ENCODE measurements around the gene PRELID1. TPM values are rescaled to one million over a fixed set of nuclear protein-coding genes. Genes with fewer than 3 reads are reported as not detected.
A peak's percentile ranks its signal among the peaks of the same experiment; 100 is the strongest.
"Not testable (repeated sequence)": the region's sequence is repeated elsewhere in the genome, so short reads cannot be mapped to it uniquely, and the experiment has no call there.

PRELID1 gene
- total RNA-seq, result 100 to 1,000 TPM in 2 of 6 experiments, 10 to 100 TPM in 4; 64.1 to 116 (median 84.4) TPM
- long read RNA-seq, transcript PRELID1-201 (5 exons, 1,261 nt), result major isoform, 72 of 73 reads
- long read RNA-seq, partial matches to known transcripts, result 1 of 73 reads
- long read RNA-seq, other reads (novel, unspliced or antisense), result 0 of 73 reads

- peak in 3 of 4 donors; percentile 22 to 44 (median 34) for TF ChIP-seq CTCF (IDR thresholded peaks at IDR 0.05)
- TF ChIP-seq POLR2A (IDR thresholded peaks at IDR 0.05), result peak; percentile 75
- WGBS (ENCODE audit: insufficient coverage, low coverage, low lambda C conversion rate, missing lambda C conversion rate), result 1% methylated on average over 20 of the region's 100 CpGs
- peak within 1 kb of the TSS; percentile 76 to 98 (median 84) for H3K27ac ChIP-seq
- intact Hi-C loops (cut with DNase I), result no loop called here
- peak within 1 kb of the TSS; percentile 74 to 96 (median 86) for H3K4me3 ChIP-seq
- H3K27me3 ChIP-seq, result no peaks in the 10 kb centered on the region
- H3K36me3 ChIP-seq, result peaks cover 0 to 25% (median 4%) of the 10 kb centered on the region in 4 donors
- H3K9me3 ChIP-seq, result no peaks in the 10 kb centered on the region
- DNase-seq (peak; percentile 92 to 93 (median 92)), ATAC-seq (peak; percentile 59 to 80 (median 78))
- H3K4me1 ChIP-seq, result peaks cover 0 to 37% (median 15%) of the 10 kb centered on the region in 4 donors
Measured at GRCh38 chr5:177303121-177303924, at the start of gene PRELID1, which contains the start of gene RAB24. Gene PRELID1, plus strand, starts transcription at chr5:177303799. Its CDS starts 187 bp downstream, at chr5:177303986. Gene RAB24, minus strand, starts transcription at chr5:177303719. Its CDS starts 431 bp downstream, at chr5:177303288.

- intact Hi-C loops (cut with DNase I), result no loop called here
- WGBS (ENCODE audit: insufficient coverage, low coverage, low lambda C conversion rate, missing lambda C conversion rate), result 43% methylated on average over 4 of the region's 5 CpGs
- Histone ChIP-seq H3K27ac (no peak overlapping the region), H3K9me3 (no peaks in the 10 kb centered on the region), H3K36me3 (peaks cover 0 to 84% (median 23%) of the 10 kb centered on the region in 4 donors), H3K27me3 (no peaks in the 10 kb centered on the region), H3K4me3 (no peak overlapping the region), H3K4me1 (peaks cover 0 to 3% (median 0%) of the 10 kb centered on the region in 4 donors)
- TF ChIP-seq CTCF (IDR thresholded peaks at IDR 0.05) (no peak), POLR2A (IDR thresholded peaks at IDR 0.05) (no peak)
- DNase-seq (no peak), ATAC-seq (no peak)
Measured at GRCh38 chr5:177256296-177256695, 47.3 kb upstream of the PRELID1 start.

- 82% methylated on average over 5 of the region's 7 CpGs for WGBS (ENCODE audit: insufficient coverage, low coverage, low lambda C conversion rate, missing lambda C conversion rate)
- DNase-seq; intact Hi-C loops (cut with DNase I); H3K4me3 ChIP-seq; H3K27me3 ChIP-seq; H3K9me3 ChIP-seq; ATAC-seq; H3K27ac ChIP-seq: not testable (repeated sequence)
- Histone ChIP-seq H3K4me1 (peaks cover 0 to 10% (median 0%) of the 10 kb centered on the region in 4 donors), H3K36me3 (peaks cover 0 to 76% (median 18%) of the 10 kb centered on the region in 4 donors)
Measured at GRCh38 chr5:177258711-177259110, 44.9 kb upstream of the PRELID1 start.

GRCh38 chr5:177260961-177261360 is 42.6 kb upstream of the PRELID1 start:
- ATAC-seq (no peak), DNase-seq (no peak)
- H3K27me3 ChIP-seq, result no peaks in the 10 kb centered on the region
- H3K36me3 ChIP-seq, result peaks cover 0 to 63% (median 19%) of the 10 kb centered on the region in 4 donors
- no peak overlapping the region for H3K4me3 ChIP-seq
- H3K9me3 ChIP-seq, result no peaks in the 10 kb centered on the region
- intact Hi-C loops (cut with DNase I), result no loop called here
- TF ChIP-seq CTCF (IDR thresholded peaks at IDR 0.05) (no peak), POLR2A (IDR thresholded peaks at IDR 0.05) (no peak)
- H3K27ac ChIP-seq, result no peak overlapping the region
- WGBS (ENCODE audit: insufficient coverage, low coverage, low lambda C conversion rate, missing lambda C conversion rate), result 99% methylated on average over 5 of the region's 7 CpGs
- peaks cover 0 to 10% (median 0%) of the 10 kb centered on the region in 4 donors for H3K4me1 ChIP-seq

- TF ChIP-seq CTCF (IDR thresholded peaks at IDR 0.05) (no peak), POLR2A (IDR thresholded peaks at IDR 0.05) (no peak)
- H3K4me1 ChIP-seq, result peaks cover 0 to 10% (median 0%) of the 10 kb centered on the region in 4 donors
- no peak overlapping the region for H3K4me3 ChIP-seq
- DNase-seq, result no peak
- intact Hi-C loops (cut with DNase I), result no loop called here
- no peaks in the 10 kb centered on the region for H3K27me3 ChIP-seq
- peaks cover 0 to 63% (median 19%) of the 10 kb centered on the region in 4 donors for H3K36me3 ChIP-seq
- WGBS (ENCODE audit: insufficient coverage, low coverage, low lambda C conversion rate, missing lambda C conversion rate), result 64% methylated on average over 1 of the region's 1 CpG
- peak in 3 of 4 donors; percentile 27 to 67 (median 58) for ATAC-seq
- no peaks in the 10 kb centered on the region for H3K9me3 ChIP-seq
- peak overlapping the region in 1 of 3 donors; percentile 5 for H3K27ac ChIP-seq
Measured at GRCh38 chr5:177261510-177261909, 42.1 kb upstream of the PRELID1 start.
